ENCODE measurements around the gene UCN. TPM values are rescaled to one million over a fixed set of nuclear protein-coding genes. Genes with fewer than 3 reads are reported as not detected.

The UCN gene
- total and polyA plus RNA-seq, 4 donors, result 0.34 to 2.0 (median 1.4) TPM

DNA sequence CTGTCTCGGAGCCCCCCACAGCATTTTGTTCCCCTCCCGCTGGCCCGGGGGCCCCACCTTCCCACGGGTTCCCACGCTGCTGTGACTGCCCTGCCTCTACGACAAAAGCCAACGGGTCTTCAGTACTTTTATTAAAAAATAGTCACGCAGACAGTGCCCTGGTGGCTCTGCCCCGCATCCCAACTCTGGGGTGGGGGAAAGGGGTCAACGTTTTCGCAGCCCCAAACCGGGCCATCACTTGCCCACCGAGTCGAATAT is 1.0 kb downstream of the UCN start:
- Histone ChIP-seq H3K4me3 (no peak overlapping the region), H3K9me3 (ENCODE audit: control insufficient read depth in 4 of 4, insufficient read depth in 3 of 4, low read length in 3 of 4) (peaks cover 0 to 11% (median 0%) of the 10 kb centered on the region in 4 donors), H3K9ac (ENCODE audit: insufficient read depth in 1 of 2, low read length in 2 of 2) (no peak overlapping the region), H3K27me3 (ENCODE audit: control insufficient read depth in 3 of 3, insufficient read depth in 3 of 3, low read length in 2 of 3) (peaks cover 0 to 44% (median 34%) of the 10 kb centered on the region in 3 donors), H3K4me1 (ENCODE audit: control insufficient read depth in 5 of 5, insufficient read depth in 5 of 5, low read length in 5 of 5) (peaks cover 0 to 20% (median 0%) of the 10 kb centered on the region in 5 donors), H3K27ac (ENCODE audit: low read depth in 1 of 2, low read length in 1 of 2) (no peak overlapping the region), H3K36me3 (ENCODE audit: control insufficient read depth in 4 of 4, insufficient read depth in 4 of 4, low read length in 4 of 4) (peaks cover 0 to 16% (median 9%) of the 10 kb centered on the region in 4 donors)
- DNase-seq (no peak), ATAC-seq (ENCODE audit: insufficient read depth, low FRiP score) (no peak)
- TF ChIP-seq, protein P1, sequence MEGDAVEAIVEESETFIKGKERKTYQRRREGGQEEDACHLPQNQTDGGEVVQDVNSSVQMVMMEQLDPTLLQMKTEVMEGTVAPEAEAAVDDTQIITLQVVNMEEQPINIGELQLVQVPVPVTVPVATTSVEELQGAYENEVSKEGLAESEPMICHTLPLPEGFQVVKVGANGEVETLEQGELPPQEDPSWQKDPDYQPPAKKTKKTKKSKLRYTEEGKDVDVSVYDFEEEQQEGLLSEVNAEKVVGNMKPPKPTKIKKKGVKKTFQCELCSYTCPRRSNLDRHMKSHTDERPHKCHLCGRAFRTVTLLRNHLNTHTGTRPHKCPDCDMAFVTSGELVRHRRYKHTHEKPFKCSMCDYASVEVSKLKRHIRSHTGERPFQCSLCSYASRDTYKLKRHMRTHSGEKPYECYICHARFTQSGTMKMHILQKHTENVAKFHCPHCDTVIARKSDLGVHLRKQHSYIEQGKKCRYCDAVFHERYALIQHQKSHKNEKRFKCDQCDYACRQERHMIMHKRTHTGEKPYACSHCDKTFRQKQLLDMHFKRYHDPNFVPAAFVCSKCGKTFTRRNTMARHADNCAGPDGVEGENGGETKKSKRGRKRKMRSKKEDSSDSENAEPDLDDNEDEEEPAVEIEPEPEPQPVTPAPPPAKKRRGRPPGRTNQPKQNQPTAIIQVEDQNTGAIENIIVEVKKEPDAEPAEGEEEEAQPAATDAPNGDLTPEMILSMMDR (IDR thresholded peaks at IDR 0.05; ENCODE audit: control extremely low read depth, extremely low read depth), result no peak
- WGBS, 2 donors, result 10% methylated on average over 14 of the region's 14 CpGs

GRCh38 chr2:27306573-27307286 is 1.5 kb downstream of the UCN start:
- Histone ChIP-seq H3K27ac (ENCODE audit: low read depth in 1 of 2, low read length in 1 of 2) (no peak overlapping the region), H3K4me3 (no peak overlapping the region), H3K4me1 (ENCODE audit: control insufficient read depth in 5 of 5, insufficient read depth in 5 of 5, low read length in 5 of 5) (peaks cover 0 to 20% (median 0%) of the 10 kb centered on the region in 5 donors), H3K27me3 (ENCODE audit: control insufficient read depth in 3 of 3, insufficient read depth in 3 of 3, low read length in 2 of 3) (peaks cover 0 to 44% (median 34%) of the 10 kb centered on the region in 3 donors), H3K36me3 (ENCODE audit: control insufficient read depth in 4 of 4, insufficient read depth in 4 of 4, low read length in 4 of 4) (peaks cover 0 to 14% (median 8%) of the 10 kb centered on the region in 4 donors), H3K9ac (ENCODE audit: insufficient read depth in 1 of 2, low read length in 2 of 2) (no peak overlapping the region), H3K9me3 (ENCODE audit: control insufficient read depth in 4 of 4, insufficient read depth in 3 of 4, low read length in 3 of 4) (peaks cover 0 to 11% (median 0%) of the 10 kb centered on the region in 4 donors)
- ATAC-seq (ENCODE audit: insufficient read depth, low FRiP score) (no peak), DNase-seq (no peak)
- TF ChIP-seq, protein P1 (IDR thresholded peaks at IDR 0.05; ENCODE audit: control extremely low read depth, extremely low read depth), result no peak
- 2 to 4% methylated on average over 48 to 51 of the region's 51 CpGs for WGBS, 2 donors

GRCh38 chr2:27306136-27306535 is 2.1 kb downstream of the UCN start:
- no peak overlapping the region for H3K4me3 ChIP-seq
- H3K27ac ChIP-seq (ENCODE audit: low read depth in 1 of 2, low read length in 1 of 2), result no peak overlapping the region
- DNase-seq, result no peak
- H3K9me3 ChIP-seq (ENCODE audit: control insufficient read depth in 4 of 4, insufficient read depth in 3 of 4, low read length in 3 of 4), result peaks cover 0 to 11% (median 0%) of the 10 kb centered on the region in 4 donors
- H3K27me3 ChIP-seq (ENCODE audit: control insufficient read depth in 3 of 3, insufficient read depth in 3 of 3, low read length in 2 of 3), result peaks cover 0 to 44% (median 34%) of the 10 kb centered on the region in 3 donors
- H3K9ac ChIP-seq (ENCODE audit: insufficient read depth in 1 of 2, low read length in 2 of 2), result no peak overlapping the region
- WGBS, 2 donors, result 29 to 49% methylated on average over 20 to 26 of the region's 26 CpGs
- H3K4me1 ChIP-seq (ENCODE audit: control insufficient read depth in 5 of 5, insufficient read depth in 5 of 5, low read length in 5 of 5), result peaks cover 0 to 20% (median 0%) of the 10 kb centered on the region in 5 donors
- no peak for ATAC-seq (ENCODE audit: insufficient read depth, low FRiP score)
- TF ChIP-seq, protein P1 (IDR thresholded peaks at IDR 0.05; ENCODE audit: control extremely low read depth, extremely low read depth), result no peak
- H3K36me3 ChIP-seq (ENCODE audit: control insufficient read depth in 4 of 4, insufficient read depth in 4 of 4, low read length in 4 of 4), result peaks cover 0 to 10% (median 4%) of the 10 kb centered on the region in 4 donors

Measured in lung (tissue), 12 donors.